Jurkat, Clone E6-1 (cell line): ENCODE data around the gene ARSJ.

Experiments
- DNase-seq: peaks from one replicate; pipeline ENCODE4 v3.0.0-alpha.2; 2011; ENCODE audit warnings: low read depth, low spot score
- H3K4me3 ChIP-seq: 2 replicates; pipeline ENCODE4 v1.5.1; 2011; ENCODE audit warnings: mild to moderate bottlenecking, low read length, control low read depth, moderate library complexity

The ARSJ gene

DNA sequence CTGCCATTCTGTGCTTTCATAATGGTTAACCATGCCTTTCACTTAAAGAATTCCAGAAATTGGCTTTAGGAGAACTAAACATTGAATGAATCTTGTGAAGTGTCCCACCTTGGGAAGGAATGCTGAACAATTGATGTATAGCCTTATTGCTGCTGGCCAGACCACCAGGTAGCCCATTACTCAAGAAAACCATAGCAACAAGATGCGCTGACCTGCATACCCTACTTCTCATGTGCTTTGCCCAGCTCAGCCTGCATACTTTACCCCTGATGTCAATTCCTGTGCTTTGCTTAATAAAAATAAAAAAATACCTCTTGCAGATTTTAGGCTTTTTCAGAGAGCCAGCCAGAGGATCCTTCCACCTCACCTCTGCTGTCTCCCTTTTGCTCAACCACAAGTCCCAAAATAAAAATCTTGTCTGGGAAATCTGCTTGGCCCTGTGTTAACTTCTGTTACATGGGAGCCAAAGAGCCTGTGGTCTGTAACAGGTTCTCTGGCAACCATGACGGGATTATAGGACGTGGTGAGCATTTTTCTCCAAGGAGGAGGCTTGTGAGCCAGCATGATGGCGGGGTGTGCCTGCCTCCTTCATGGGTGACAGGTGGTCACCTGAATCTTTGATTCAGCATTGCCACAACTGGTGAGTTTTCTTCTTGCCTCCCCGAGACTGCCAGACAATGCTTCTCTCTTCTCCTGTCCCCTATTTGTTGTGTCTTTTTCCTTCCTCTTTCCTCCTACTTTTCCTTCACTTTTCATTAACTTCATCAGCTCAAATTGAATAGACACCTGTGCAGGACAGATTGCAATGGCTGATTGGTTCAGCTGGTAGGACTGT, 106.8 kb downstream of the ARSJ start:
- no peak for DNase-seq
- no peak overlapping the region for H3K4me3 ChIP-seq

DNA sequence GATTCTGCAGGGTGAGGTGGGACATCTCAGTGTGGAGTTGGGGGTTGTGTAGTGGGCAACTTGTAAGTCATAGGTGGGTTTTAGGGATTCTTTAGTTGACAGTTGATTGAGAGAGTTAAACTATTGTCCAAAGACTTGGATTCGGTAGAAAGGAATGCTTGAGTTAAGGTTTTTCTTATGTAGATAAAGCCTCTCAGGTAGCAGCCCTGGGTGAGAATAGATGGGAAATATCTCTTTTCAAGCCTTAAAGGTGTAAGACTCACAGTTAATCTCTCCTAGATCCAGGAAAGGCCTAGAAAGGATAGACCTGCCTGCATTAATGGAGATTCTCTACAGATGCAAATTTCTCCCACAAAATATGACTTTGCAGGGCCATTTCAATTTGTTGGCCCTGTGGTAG, 108.4 kb downstream of the ARSJ start:
- H3K4me3 ChIP-seq = no peak overlapping the region
- DNase-seq = no peak

GRCh38 chr4:113869743-113870375, 109.6 kb downstream of the ARSJ start:
- DNase-seq = no peak
- H3K4me3 ChIP-seq = no peak overlapping the region

DNA sequence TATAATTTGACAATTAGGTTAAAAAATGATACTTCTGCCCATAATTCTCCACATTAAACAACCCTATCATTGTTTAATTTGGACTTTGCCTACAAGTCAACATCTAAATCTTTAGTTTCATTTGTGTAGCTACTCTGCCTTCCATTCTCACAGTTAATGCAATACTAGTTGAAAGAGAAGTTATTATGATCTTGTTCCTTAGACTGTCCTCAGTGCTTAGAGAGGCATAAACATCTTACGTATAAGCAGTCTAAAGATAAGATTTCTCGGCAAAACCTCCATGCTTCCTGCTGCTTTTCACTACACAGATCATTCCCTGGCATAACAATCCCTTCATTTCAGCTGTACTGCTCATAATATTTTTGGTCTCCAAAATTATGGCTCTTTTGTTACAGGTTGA, 112.8 kb downstream of the ARSJ start:
- no peak overlapping the region for H3K4me3 ChIP-seq
- no peak for DNase-seq

DNA sequence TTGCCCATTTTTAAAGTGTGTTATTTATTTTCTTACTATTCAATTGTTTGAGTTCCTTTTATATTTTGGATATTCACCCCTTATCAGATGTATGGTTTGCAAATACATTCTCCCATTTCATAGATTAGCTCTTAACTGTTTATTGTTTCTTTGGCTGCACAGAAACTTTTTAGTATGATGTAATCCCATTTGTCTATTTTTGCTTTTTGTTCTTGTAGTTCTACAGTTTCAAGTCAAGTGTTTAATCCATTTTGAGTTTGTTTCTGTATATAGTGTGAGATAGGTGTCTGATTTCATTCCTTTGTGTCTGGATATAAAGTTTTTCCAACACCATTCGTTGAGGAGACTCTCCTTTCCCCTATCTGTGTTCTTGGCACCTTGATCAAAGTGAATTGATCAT, 120.5 kb downstream of the ARSJ start:
- no peak for DNase-seq
- H3K4me3 ChIP-seq = no peak overlapping the region

GRCh38 chr4:113851816-113852215, 127.6 kb downstream of the ARSJ start:
- DNase-seq = no peak
- H3K4me3 ChIP-seq = no peak overlapping the region
